A549 (cell line): ENCODE data around the gene RAB30. TPM values are rescaled to one million over a fixed set of nuclear protein-coding genes. Genes with fewer than 3 reads are reported as not detected.
A peak's percentile ranks its signal among the peaks of the same experiment; 100 is the strongest.

Source experiments
- ATAC-seq, 2 experiments: fragments of 200-7000 bp in 1 of 2; fragments of >200 bp in 1 of 2; cut with Nextera tagmentation in 1 of 2; cut with Tn5 transposase in 1 of 2; 3 replicates each; pipeline versions ENCODE4 v1.8.0 to v1.9.1; 2018 to 2020; ENCODE audit warnings: mild to moderate bottlenecking in 1 of 2, moderate library complexity in 1 of 2
- CTCF ChIA-PET: fragments of 300-600 bp; sonication (Branson Sonifier 250); formaldehyde crosslinking; extraction: SDS; loops from one replicate; lab custom pipeline; 2021; ENCODE audit warnings: antibody characterized with exemption, inconsistent platforms; lab: Yijun Ruan, JAX
- POLR2A ChIA-PET: fragments of 350-600 bp; formaldehyde crosslinking; extraction: SDS; loops from one replicate; lab custom pipeline; 2021; ENCODE audit warnings: antibody characterized with exemption, inconsistent platforms; lab: Yijun Ruan, JAX
- DNase-seq, 2 experiments: peaks; one replicate each; pipeline versions ENCODE4 v3.0.0 to v3.0.0-alpha.2; 2011 to 2016; ENCODE audit warnings: low read depth in 1 of 2, low spot score in 1 of 2
- FAIRE-seq: peaks from 2 replicates; lab custom pipeline; 2011; peaks lifted over from hg19 to GRCh38; lab: Jason Lieb, UNC
- H3K27ac ChIP-seq, 2 experiments: fragments of >200 bp; sonication (Bioruptor Twin); formaldehyde crosslinking; 3 replicates each; pipeline ENCODE4 v1.5.1; 2016 to 2017
- H3K4me1 ChIP-seq: fragments of >200 bp; sonication (Bioruptor Twin); formaldehyde crosslinking; 3 replicates; pipeline ENCODE4 v1.6.1; 2016
- H3K4me2 ChIP-seq: fragments of >200 bp; sonication (Bioruptor Twin); formaldehyde crosslinking; 3 replicates; pipeline ENCODE4 v1.6.1; 2016
- H3K4me3 ChIP-seq: fragments of >200 bp; sonication (Bioruptor Twin); formaldehyde crosslinking; 3 replicates; pipeline ENCODE4 v1.5.1; 2016
- H3K9me3 ChIP-seq: fragments of >200 bp; sonication (Bioruptor Twin); formaldehyde crosslinking; 3 replicates; pipeline ENCODE4 v1.6.1; 2016
- BHLHE40 ChIP-seq: IDR thresholded peaks from 2 replicates; pipeline ENCODE4 v1.6.1; 2012; ENCODE audit warnings: low read depth, low read length, inconsistent platforms
- EHF ChIP-seq: fragments of 250-450 bp; sonication (Bioruptor Pico); IDR thresholded peaks from 2 replicates; pipeline ENCODE4 v1.5.0; 2020; ENCODE audit warnings: mild to moderate bottlenecking
- EHMT2 ChIP-seq: fragments of 200-600 bp; sonication (generic); IDR thresholded peaks from 2 replicates; pipeline ENCODE4 v1.6.1; 2016; ENCODE audit warnings: antibody characterized with exemption, low read depth, mild to moderate bottlenecking, moderate library complexity
- EP300 ChIP-seq, 2 experiments: fragments of >200 bp; sonication (Bioruptor Twin); formaldehyde crosslinking; IDR thresholded peaks; 2 replicates in 1 of 2; 3 replicates in 1 of 2; pipeline ENCODE4 v1.6.1; 2016 to 2017
- ESRRA ChIP-seq: fragments of 150-350 bp; IDR thresholded peaks from 2 replicates; pipeline ENCODE4 v1.6.1; 2014; ENCODE audit warnings: mild to moderate bottlenecking, low read length, borderline replicate concordance
- FOSL2 ChIP-seq, 2 experiments: fragments of 450-650 bp in 1 of 2; fragments of >200 bp in 1 of 2; sonication (Bioruptor Twin) in 1 of 2; formaldehyde crosslinking; IDR thresholded peaks; 2 replicates each; pipeline versions ENCODE4 v1.5.0 to v1.6.1; 2016 to 2020; ENCODE audit warnings: mild to moderate bottlenecking in 1 of 2, moderate library complexity in 1 of 2
- FOXS1 ChIP-seq: fragments of 250-450 bp; sonication (Bioruptor Pico); IDR thresholded peaks from 2 replicates; pipeline ENCODE4 v1.5.0; 2020; ENCODE audit warnings: mild to moderate bottlenecking, moderate library complexity
- HDAC2 ChIP-seq: fragments of 200-600 bp; sonication (generic); IDR thresholded peaks from 2 replicates; pipeline ENCODE4 v1.6.1; 2016
- HOXB5 ChIP-seq: fragments of 250-450 bp; sonication (Bioruptor Pico); IDR thresholded peaks from 2 replicates; pipeline ENCODE4 v1.5.0; 2020; ENCODE audit warnings: mild to moderate bottlenecking, moderate library complexity
- JUNB ChIP-seq: fragments of >200 bp; sonication (Bioruptor Twin); formaldehyde crosslinking; IDR thresholded peaks from 2 replicates; pipeline ENCODE4 v1.6.1; 2016
- MAFK ChIP-seq: fragments of 450-650 bp; IDR thresholded peaks from 2 replicates; pipeline ENCODE4 v1.6.1; 2014; ENCODE audit not compliant: partially characterized antibody
- MAZ ChIP-seq: fragments of 150-350 bp; IDR thresholded peaks from 2 replicates; pipeline ENCODE4 v1.6.1; 2014; ENCODE audit warnings: antibody characterized with exemption, low read depth, low read length, borderline replicate concordance
- MYC ChIP-seq: IDR thresholded peaks from 2 replicates; pipeline ENCODE4 v1.6.1; 2012; ENCODE audit warnings: mild to moderate bottlenecking, inconsistent platforms, low read length, improper control_type of control experiment, borderline replicate concordance
- NPAS2 ChIP-seq: fragments of 250-450 bp; sonication (Bioruptor Pico); IDR thresholded peaks from 2 replicates; pipeline ENCODE4 v1.8.0; 2022; ENCODE audit warnings: mild to moderate bottlenecking, moderate library complexity, borderline replicate concordance
- PHF8 ChIP-seq: fragments of 200-600 bp; sonication (generic); IDR thresholded peaks from 2 replicates; pipeline ENCODE4 v1.6.1; 2016; ENCODE audit warnings: low read depth, mild to moderate bottlenecking, antibody characterized with exemption, moderate library complexity, borderline replicate concordance
- POLR2A ChIP-seq: IDR thresholded peaks from 2 replicates; pipeline ENCODE4 v1.6.1; 2012; ENCODE audit warnings: mild to moderate bottlenecking, low read length
- RAD21 ChIP-seq, 2 experiments: fragments of >200 bp in 1 of 2; sonication (Bioruptor Twin) in 1 of 2; formaldehyde crosslinking in 1 of 2; IDR thresholded peaks in 1 of 2; conservative IDR thresholded peaks in 1 of 2; 2 replicates in 1 of 2; 3 replicates in 1 of 2; pipeline ENCODE4 v1.6.1; 2012 to 2018; ENCODE audit warnings: inconsistent platforms in 1 of 2
- RARB ChIP-seq: fragments of 250-450 bp; sonication (Bioruptor Pico); IDR thresholded peaks from 2 replicates; pipeline ENCODE4 v1.8.0; 2021; ENCODE audit warnings: mild to moderate bottlenecking, moderate library complexity
- RCOR1 ChIP-seq: fragments of 150-350 bp; IDR thresholded peaks from 2 replicates; pipeline ENCODE4 v1.6.1; 2014; ENCODE audit warnings: antibody characterized with exemption, low read length, low read depth
- RFX5 ChIP-seq: fragments of 450-650 bp; IDR thresholded peaks from 2 replicates; pipeline ENCODE4 v1.7.1; 2014; ENCODE audit warnings: antibody characterized with exemption, mild to moderate bottlenecking, moderate library complexity
- TP53 ChIP-seq: fragments of 250-450 bp; sonication (Bioruptor Pico); IDR thresholded peaks from 2 replicates; pipeline ENCODE4 v1.5.0; 2021; ENCODE audit warnings: mild to moderate bottlenecking, moderate library complexity
- ZC3H11A ChIP-seq: fragments of 450-650 bp; IDR thresholded peaks from 2 replicates; pipeline ENCODE4 v1.6.1; 2014; ENCODE audit warnings: antibody characterized with exemption, mild to moderate bottlenecking
- ZFP36 ChIP-seq: fragments of 450-650 bp; IDR thresholded peaks from 2 replicates; pipeline ENCODE4 v1.6.1; 2014; ENCODE audit warnings: borderline replicate concordance; ENCODE audit not compliant: partially characterized antibody
- ZSCAN20 ChIP-seq: fragments of 250-450 bp; sonication (Bioruptor Pico); IDR thresholded peaks from 2 replicates; pipeline ENCODE4 v1.8.0; 2022; ENCODE audit warnings: mild to moderate bottlenecking, moderate library complexity
- WGBS: methylation state at CpG from one replicate; pipeline ENCODE4 v1.1.6; 2017; ENCODE audit errors: missing lambda C conversion rate; 5-methylcytosine and 5-hydroxymethylcytosine counted together
- polyA plus RNA-seq, 4 experiments: library from polyadenylated mRNA; depleted of rRNA in 3 of 4; stranded (reverse); fragments of >200 nt; fragmentation: RNase III in 1 of 4; extraction: RNeasy Plus Mini Kit Qiagen cat#74134 plus additional on column Dnase treatment in 1 of 4; gene quantifications; 2 replicates in 3 of 4; 3 replicates in 1 of 4; pipeline ENCODE4 v1.2.3, GENCODE V29; 2011 to 2017
- TF ChIP-seq, protein P1 (sequence below): fragments of >200 bp; sonication (Bioruptor Twin); formaldehyde crosslinking; IDR thresholded peaks from 3 replicates; pipeline ENCODE4 v1.6.1; 2016
- TF ChIP-seq, protein P2 (sequence below): IDR thresholded peaks from 2 replicates; pipeline ENCODE4 v1.6.1; 2012
- TF ChIP-seq, protein P3 (sequence below): fragments of 200-600 bp; sonication (generic); IDR thresholded peaks from 2 replicates; pipeline ENCODE4 v1.6.1; 2016; ENCODE audit warnings: antibody characterized with exemption, mild to moderate bottlenecking, moderate library complexity

Gene RAB30
- polyA plus RNA-seq, 2 of the 4 experiments (the other 2 are of a cell fraction): 4.2 to 6.2 TPM

DNA sequence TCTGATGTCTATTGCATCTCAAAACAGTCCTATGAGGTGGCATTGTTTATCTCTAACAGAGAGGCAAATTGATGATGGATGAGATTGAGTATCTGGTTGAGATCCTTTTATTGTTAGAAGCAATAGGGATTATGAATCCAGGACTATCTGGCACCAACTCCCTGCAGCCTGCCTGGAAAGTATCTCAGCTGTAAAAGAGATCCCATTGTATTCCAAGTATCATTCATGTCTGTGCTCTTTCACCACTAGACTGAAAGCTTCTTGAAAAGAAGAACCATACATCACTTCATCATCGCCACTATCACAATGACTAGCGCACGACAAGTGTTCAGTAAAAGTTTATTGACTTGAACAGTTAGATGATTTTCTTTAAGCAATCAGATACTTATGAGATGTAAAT, 43.3 kb upstream of the RAB30 start:
- 97% methylated on average over 3 of the region's 3 CpGs for WGBS
- FAIRE-seq (no peak), DNase-seq (no peak), ATAC-seq (no peak)
- CTCF ChIA-PET: interaction anchor here (1.3 kb wide), 1 partner anchor 16 kb away, joined by 5 read pairs; no protein-coding TSS in a partner anchor
- POLR2A ChIA-PET: no interaction called here
- H3K4me1 ChIP-seq: no peaks in the 10 kb centered on the region
- no peak for TF ChIP-seq NPAS2 (CRISPR knock-in tag)
- TF ChIP-seq ESRRA: no peak
- no peak for TF ChIP-seq FOSL2 (IDR thresholded peaks at IDR 0.05)
- no peak for TF ChIP-seq FOSL2 (CRISPR knock-in tag; IDR thresholded peaks at IDR 0.05)
- no peak for TF ChIP-seq TP53 (CRISPR knock-in tag)
- no peak for TF ChIP-seq HOXB5 (CRISPR knock-in tag)
- no peak for TF ChIP-seq ZC3H11A
- TF ChIP-seq FOXS1 (CRISPR knock-in tag): no peak
- no peaks in the 10 kb centered on the region for H3K9me3 ChIP-seq
- no peak overlapping the region for H3K4me3 ChIP-seq
- no peak overlapping the region for H3K4me2 ChIP-seq
- no peak overlapping the region for H3K27ac ChIP-seq

DNA sequence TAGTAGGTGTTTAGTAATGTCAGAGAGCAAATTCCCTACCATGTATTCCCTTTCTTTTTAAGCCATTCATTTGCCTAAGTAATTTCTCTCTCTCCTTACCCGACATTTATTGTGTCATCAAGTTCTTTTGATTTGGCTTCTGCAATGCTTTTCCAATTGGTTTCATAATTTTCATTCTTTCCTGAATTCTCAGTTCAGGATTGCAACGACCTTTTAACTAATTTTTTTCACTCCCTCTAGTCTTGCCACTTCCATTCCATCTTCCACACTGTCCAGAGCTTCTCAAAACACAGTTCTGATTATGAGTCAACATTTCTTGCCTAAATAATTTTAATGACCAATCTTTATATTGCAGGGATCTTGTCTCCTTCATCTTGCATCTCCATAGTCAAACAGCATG, 41.2 kb upstream of the RAB30 start:
- ChIA-PET POLR2A (no interaction called here), CTCF (no interaction called here)
- no peak for ATAC-seq
- Histone ChIP-seq H3K4me3 (no peak overlapping the region), H3K4me1 (no peaks in the 10 kb centered on the region), H3K27ac (no peak overlapping the region), H3K9me3 (no peaks in the 10 kb centered on the region), H3K4me2 (no peak overlapping the region)
- FAIRE-seq: no peak
- no peak for DNase-seq
- 42% methylated on average over 2 of the region's 2 CpGs for WGBS
- no peak for TF ChIP-seq ZFP36
- no peak for TF ChIP-seq FOSL2 (IDR thresholded peaks at IDR 0.05)
- TF ChIP-seq FOSL2 (CRISPR knock-in tag; IDR thresholded peaks at IDR 0.05): no peak
- TF ChIP-seq, protein P1, sequence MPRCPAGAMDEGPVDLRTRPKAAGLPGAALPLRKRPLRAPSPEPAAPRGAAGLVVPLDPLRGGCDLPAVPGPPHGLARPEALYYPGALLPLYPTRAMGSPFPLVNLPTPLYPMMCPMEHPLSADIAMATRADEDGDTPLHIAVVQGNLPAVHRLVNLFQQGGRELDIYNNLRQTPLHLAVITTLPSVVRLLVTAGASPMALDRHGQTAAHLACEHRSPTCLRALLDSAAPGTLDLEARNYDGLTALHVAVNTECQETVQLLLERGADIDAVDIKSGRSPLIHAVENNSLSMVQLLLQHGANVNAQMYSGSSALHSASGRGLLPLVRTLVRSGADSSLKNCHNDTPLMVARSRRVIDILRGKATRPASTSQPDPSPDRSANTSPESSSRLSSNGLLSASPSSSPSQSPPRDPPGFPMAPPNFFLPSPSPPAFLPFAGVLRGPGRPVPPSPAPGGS: no peak
- no peak for TF ChIP-seq POLR2A
- TF ChIP-seq EHMT2: no peak
- TF ChIP-seq FOXS1 (CRISPR knock-in tag): no peak
- TF ChIP-seq RARB (CRISPR knock-in tag): no peak
- TF ChIP-seq, protein P2, sequence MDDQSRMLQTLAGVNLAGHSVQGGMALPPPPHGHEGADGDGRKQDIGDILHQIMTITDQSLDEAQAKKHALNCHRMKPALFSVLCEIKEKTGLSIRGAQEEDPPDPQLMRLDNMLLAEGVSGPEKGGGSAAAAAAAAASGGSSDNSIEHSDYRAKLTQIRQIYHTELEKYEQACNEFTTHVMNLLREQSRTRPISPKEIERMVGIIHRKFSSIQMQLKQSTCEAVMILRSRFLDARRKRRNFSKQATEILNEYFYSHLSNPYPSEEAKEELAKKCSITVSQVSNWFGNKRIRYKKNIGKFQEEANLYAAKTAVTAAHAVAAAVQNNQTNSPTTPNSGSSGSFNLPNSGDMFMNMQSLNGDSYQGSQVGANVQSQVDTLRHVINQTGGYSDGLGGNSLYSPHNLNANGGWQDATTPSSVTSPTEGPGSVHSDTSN: no peak
- no peak for TF ChIP-seq ZC3H11A

DNA sequence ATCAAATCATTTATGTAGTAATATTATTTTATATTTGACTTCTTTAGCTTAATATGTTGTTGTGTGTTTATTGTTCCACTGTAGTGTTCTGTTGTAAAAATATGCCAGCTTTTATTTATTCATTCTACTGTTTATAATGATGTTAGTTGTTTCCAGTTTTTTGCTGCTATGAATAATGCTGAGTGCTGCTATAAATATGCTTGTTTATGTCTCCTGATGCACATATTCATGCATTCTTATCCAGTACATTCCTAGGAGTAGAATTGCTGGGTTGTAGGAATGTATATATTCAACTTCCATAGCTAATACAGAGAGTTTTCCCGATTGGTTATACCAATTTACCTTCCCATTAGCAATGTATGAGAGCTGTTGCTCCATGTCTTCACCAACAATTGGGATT, 33.5 kb upstream of the RAB30 start:
- no peak overlapping the region for H3K4me2 ChIP-seq
- CTCF ChIA-PET: interaction anchor here (0.6 kb wide), 1 partner anchor 11 kb away, joined by 4 read pairs; no protein-coding TSS in a partner anchor
- H3K9me3 ChIP-seq: no peaks in the 10 kb centered on the region
- no peak for ATAC-seq
- TF ChIP-seq MAFK (peak; percentile 32), MYC (no peak)
- TF ChIP-seq, all 56 proteins: peak for 1
- Histone ChIP-seq H3K4me1 (no peaks in the 10 kb centered on the region), H3K27ac (no peak overlapping the region), H3K4me3 (no peak overlapping the region)
- DNase-seq (no peak), FAIRE-seq (no peak)
- 14% methylated on average over 1 of the region's 1 CpG for WGBS
- POLR2A ChIA-PET: no interaction called here

DNA sequence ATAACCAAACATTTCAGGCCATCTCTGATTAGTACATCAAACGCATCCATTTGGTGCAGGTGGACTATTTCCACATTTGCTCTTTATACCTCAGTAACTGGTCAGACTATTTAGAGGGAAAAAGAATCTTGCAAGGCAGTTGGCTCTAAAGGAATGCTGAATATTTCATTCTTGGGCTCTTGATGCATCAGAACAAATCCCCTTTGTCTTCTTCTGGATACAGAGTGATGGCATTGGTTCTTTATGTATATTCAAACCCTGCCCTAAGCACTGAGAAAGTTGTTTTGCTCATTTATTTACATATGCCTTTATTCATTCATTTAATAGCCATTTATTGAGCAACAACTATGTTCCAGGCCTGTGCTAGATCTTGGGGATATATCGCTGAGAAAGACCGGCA, 31.1 kb upstream of the RAB30 start:
- POLR2A ChIA-PET: no interaction called here
- TF ChIP-seq, protein P3, sequence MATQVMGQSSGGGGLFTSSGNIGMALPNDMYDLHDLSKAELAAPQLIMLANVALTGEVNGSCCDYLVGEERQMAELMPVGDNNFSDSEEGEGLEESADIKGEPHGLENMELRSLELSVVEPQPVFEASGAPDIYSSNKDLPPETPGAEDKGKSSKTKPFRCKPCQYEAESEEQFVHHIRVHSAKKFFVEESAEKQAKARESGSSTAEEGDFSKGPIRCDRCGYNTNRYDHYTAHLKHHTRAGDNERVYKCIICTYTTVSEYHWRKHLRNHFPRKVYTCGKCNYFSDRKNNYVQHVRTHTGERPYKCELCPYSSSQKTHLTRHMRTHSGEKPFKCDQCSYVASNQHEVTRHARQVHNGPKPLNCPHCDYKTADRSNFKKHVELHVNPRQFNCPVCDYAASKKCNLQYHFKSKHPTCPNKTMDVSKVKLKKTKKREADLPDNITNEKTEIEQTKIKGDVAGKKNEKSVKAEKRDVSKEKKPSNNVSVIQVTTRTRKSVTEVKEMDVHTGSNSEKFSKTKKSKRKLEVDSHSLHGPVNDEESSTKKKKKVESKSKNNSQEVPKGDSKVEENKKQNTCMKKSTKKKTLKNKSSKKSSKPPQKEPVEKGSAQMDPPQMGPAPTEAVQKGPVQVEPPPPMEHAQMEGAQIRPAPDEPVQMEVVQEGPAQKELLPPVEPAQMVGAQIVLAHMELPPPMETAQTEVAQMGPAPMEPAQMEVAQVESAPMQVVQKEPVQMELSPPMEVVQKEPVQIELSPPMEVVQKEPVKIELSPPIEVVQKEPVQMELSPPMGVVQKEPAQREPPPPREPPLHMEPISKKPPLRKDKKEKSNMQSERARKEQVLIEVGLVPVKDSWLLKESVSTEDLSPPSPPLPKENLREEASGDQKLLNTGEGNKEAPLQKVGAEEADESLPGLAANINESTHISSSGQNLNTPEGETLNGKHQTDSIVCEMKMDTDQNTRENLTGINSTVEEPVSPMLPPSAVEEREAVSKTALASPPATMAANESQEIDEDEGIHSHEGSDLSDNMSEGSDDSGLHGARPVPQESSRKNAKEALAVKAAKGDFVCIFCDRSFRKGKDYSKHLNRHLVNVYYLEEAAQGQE: no peak
- TF ChIP-seq TP53 (CRISPR knock-in tag): no peak
- TF ChIP-seq BHLHE40: no peak
- TF ChIP-seq PHF8: no peak
- no peak for TF ChIP-seq RCOR1
- TF ChIP-seq EP300 (IDR thresholded peaks at IDR 0.05): no peak
- no peak for TF ChIP-seq JUNB
- no peak for TF ChIP-seq EHF (CRISPR knock-in tag)
- TF ChIP-seq MAZ: no peak
- no peak for TF ChIP-seq ZSCAN20 (CRISPR knock-in tag)
- TF ChIP-seq RFX5: no peak
- TF ChIP-seq RAD21 (conservative IDR thresholded peaks at IDR 0.05 in 1 of 2, IDR thresholded peaks at IDR 0.05 in 1 of 2): no peak
- no peak for TF ChIP-seq HDAC2
- TF ChIP-seq HOXB5 (CRISPR knock-in tag): no peak
- no peak for TF ChIP-seq NPAS2 (CRISPR knock-in tag)

More for the DNA sequence above, 31.1 kb upstream of the RAB30 start:
- no peaks in the 10 kb centered on the region for H3K4me1 ChIP-seq
- H3K9me3 ChIP-seq: no peaks in the 10 kb centered on the region
- CTCF ChIA-PET: interaction anchor here (0.6 to 1.3 kb wide), 2 partner anchors 13 to 14 kb away, joined by 3 to 4 read pairs; no protein-coding TSS in a partner anchor
- DNase-seq: no peak
- WGBS: 81% methylated on average over 3 of the region's 3 CpGs
- ATAC-seq: no peak
- no peak overlapping the region for H3K4me2 ChIP-seq
- no peak overlapping the region for H3K4me3 ChIP-seq
- no peak overlapping the region for H3K27ac ChIP-seq
- no peak for FAIRE-seq
